HG03066 (cell line): Measurements from ENCODE around the gene KCNH5.

ENCODE experiments used
- ATAC-seq: cut with Tn5 transposase; IDR thresholded peaks from one replicate; pipeline ENCODE4 v1.9.1; 2021; ENCODE audit warnings: low read depth; ENCODE audit not compliant: unreplicated experiment

Gene KCNH5

GRCh38 chr14:62691647-62692489, 353.4 kb downstream of the KCNH5 start:
- ATAC-seq, result no peak

- no peak for ATAC-seq
Measured at GRCh38 chr14:62689733-62690132, 355.5 kb downstream of the KCNH5 start.

- no peak for ATAC-seq
Measured at GRCh38 chr14:62687818-62688217, 357.4 kb downstream of the KCNH5 start.

- ATAC-seq, result no peak
Measured at GRCh38 chr14:62684376-62684775, 360.9 kb downstream of the KCNH5 start.

GRCh38 chr14:62682208-62682607, 363.1 kb downstream of the KCNH5 start:
- no peak for ATAC-seq

GRCh38 chr14:62674563-62675237, 370.6 kb downstream of the KCNH5 start:
- no peak for ATAC-seq

GRCh38 chr14:62673014-62673755, 372.1 kb downstream of the KCNH5 start:
- ATAC-seq, result no peak

GRCh38 chr14:62670526-62670925, 374.7 kb downstream of the KCNH5 start:
- no peak for ATAC-seq

- no peak for ATAC-seq
Measured at GRCh38 chr14:62667421-62667914, 377.8 kb downstream of the KCNH5 start.

- ATAC-seq, result no peak
Measured at GRCh38 chr14:62665286-62665685, 380.0 kb downstream of the KCNH5 start.

- no peak for ATAC-seq
Measured at GRCh38 chr14:62663456-62663821, 381.8 kb downstream of the KCNH5 start.

GRCh38 chr14:62662811-62663455, 382.3 kb downstream of the KCNH5 start:
- ATAC-seq, result no peak

- ATAC-seq, result no peak
Measured at GRCh38 chr14:62661818-62662217, 383.4 kb downstream of the KCNH5 start.

- no peak for ATAC-seq
Measured at GRCh38 chr14:62658631-62659030, 386.6 kb downstream of the KCNH5 start.

GRCh38 chr14:62657376-62657775, 387.9 kb downstream of the KCNH5 start:
- no peak for ATAC-seq

- no peak for ATAC-seq
Measured at GRCh38 chr14:62655166-62655565, 390.1 kb downstream of the KCNH5 start.

GRCh38 chr14:62654641-62655040, 390.6 kb downstream of the KCNH5 start:
- ATAC-seq, result no peak
